NCI-H146 treated with DMSO at 0.1 percent for 48 hours (cell line): ENCODE measurements around the gene RARRES2.

Experiments used
- DNase-seq: peaks from one replicate; lab custom pipeline; 2025; ENCODE audit not compliant: unreplicated experiment; lab: John Stamatoyannopoulos, UW

The RARRES2 gene

DNA sequence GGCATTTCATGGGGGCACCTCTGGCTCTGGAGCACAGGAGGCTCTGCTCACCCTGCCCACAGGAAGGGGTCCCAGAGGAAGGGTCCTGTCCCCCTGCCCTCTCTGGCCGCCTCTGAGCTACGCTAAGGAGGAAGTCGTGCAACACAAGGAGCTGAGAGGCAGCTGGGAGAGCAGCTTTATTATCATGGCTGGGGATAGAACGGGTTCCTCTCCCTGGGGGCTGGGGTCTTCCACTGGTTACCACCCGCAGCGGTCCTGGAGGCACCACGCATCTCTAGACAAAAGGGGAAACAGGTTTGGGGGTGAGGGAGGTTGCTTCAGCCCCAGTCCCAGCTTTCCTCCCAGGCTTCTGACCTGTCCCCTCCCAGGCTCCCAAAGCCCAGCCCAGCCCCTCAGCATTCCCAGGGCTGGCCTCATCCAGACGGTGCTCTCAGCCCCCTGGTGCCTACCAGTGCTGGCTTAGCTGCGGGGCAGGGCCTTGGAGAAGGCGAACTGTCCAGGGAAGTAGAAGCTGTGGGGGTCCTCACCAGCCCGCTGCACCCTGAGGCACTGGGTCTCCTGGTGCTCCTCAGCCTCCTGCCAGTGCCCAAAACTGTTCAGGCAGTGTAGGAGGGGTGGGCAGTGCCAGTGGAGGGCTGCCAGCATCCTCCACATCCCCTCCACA, 3.1 kb downstream of the RARRES2 start:
- no peak for DNase-seq

DNA sequence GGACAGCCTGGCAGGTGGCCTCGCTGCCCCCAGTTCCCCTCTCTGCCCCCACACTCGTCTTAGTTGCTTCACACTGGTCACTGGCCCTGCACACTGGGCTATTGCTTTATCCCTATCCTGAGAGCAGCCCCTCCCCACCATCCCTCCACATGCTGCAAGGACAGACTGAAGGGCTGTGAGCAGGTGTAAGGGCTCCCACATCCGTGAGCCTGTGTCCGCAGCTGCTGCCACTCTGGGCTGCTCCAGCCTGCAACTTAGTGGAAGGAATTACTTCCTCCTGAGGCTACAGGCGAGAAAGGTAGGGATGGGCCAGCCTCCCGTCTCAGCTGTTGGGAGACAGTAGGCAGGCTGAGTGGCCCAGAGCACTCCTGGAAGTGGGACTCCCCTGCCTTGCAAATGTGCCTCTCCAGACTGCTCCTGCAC, 3.8 kb downstream of the RARRES2 start:
- no peak for DNase-seq

DNA sequence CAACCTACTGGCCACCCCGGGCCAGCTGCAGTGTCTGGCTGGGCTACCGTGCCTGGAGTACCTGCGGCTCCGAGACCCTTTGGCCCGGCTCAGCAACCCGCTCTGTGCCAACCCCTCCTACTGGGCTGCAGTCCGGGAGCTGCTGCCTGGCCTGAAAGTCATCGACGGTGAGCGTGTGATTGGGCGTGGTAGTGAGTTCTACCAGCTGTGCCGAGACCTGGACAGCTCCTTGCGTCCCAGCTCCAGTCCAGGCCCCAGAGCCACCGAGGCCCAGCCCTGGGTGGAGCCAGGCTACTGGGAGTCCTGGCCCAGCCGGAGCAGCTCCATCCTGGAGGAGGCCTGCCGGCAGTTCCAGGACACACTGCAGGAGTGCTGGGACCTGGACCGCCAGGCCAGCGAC, 4.2 kb downstream of the RARRES2 start:
- no peak for DNase-seq

DNA sequence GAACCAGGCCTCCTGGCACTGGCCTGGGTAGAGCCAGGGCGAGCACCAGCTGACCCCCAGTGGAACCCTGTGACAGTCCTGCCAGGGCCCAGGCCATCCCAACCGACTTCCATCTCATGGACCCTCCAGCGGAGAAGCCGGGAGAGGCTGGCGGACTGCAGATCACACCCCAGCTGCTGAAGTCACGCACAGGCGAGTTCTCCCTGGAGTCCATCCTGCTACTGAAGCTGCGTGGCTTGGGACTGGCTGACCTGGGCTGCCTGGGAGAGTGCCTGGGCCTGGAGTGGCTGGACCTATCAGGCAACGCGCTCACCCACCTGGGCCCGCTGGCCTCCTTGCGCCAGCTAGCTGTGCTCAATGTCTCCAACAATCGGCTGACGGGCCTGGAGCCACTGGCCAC, 4.7 kb downstream of the RARRES2 start:
- no peak for DNase-seq

DNA sequence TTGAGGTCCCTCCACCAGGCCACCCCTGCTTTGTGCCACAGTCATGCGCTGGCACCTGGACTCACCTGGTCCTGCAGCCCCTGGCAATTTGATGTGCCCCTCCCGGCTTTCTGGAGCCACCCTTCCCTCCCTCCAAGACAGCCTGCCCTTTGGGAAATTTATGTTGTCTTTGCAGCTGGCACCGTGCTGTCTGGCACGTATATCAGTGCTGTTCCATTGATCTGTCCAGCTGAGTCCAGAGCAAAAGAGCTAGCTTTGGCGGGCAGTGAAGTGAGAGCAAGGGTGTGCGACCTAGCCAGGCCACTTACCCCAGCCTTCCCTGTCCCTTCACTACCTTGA, 5.7 kb downstream of the RARRES2 start:
- DNase-seq = no peak

DNA sequence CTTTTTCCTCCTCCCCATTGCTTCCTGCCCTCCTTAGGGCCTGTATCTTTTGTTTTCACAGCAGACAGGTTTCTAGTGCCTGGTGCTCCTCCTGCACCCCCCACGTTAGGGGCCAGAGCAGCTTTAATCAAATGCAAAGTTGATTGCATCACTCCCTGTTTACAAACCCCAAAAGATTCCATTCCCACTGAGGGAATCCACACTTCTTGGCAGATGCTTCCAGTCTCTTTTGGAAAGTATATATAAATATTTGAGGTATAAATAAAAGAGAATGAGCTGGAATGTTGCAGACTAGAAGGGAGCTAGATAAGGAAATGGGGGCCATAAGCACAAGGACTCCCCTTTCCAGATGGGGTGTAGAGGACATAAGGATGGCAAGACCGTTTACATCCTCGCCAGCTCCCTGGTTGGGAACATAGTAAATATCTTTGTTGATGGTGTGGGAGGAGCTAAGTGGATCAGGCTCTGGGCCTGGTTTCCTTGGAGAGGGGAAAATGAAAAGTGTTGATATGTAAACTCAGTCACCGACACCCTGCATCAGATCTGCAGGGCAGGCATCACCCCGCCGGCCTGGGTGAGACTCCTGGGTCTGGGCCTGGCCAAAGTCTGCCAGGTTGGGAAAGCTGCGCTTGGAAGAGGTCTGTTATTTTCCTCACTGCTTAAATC, 6.2 kb downstream of the RARRES2 start:
- DNase-seq = no peak

DNA sequence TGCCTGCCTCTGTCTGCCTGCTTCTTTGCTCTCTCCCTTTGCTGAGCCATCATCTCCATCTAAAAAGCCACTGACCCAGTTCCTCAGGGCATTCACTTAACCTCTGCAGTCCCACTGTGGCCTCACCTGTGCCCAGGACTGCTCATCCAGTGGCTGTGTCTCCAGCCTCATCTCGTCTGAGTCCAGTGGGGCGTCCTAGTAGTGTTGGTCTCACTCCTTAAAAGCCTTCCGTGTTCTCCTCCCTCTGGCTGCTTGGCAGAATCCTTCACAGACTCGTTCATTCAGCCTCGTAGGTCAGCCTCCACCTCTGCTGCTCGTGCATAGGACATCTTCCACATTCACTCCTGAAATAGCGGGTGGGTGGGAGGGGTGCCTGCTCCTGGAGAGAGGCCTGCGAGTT, 7.3 kb downstream of the RARRES2 start:
- no peak for DNase-seq

DNA sequence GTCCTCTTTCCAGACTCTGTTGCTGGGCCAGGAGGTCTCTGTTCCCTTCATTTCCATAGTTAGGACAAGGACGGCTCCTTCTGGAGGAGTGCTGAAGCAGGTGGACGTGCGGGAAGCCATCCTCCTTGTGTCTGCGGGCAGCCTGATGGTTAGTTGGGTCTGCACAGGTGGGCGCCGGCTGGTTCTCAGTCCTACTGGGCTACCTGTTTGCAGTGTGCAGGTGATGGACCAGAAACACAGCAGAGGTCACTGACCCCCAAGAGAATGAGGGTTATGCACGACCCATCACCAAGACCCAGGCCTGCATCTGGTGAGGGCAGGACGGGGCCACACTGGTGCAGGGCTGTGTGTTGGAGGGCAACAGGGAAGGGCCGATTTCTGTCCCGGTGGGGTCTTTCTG, 7.8 kb downstream of the RARRES2 start:
- no peak for DNase-seq

DNA sequence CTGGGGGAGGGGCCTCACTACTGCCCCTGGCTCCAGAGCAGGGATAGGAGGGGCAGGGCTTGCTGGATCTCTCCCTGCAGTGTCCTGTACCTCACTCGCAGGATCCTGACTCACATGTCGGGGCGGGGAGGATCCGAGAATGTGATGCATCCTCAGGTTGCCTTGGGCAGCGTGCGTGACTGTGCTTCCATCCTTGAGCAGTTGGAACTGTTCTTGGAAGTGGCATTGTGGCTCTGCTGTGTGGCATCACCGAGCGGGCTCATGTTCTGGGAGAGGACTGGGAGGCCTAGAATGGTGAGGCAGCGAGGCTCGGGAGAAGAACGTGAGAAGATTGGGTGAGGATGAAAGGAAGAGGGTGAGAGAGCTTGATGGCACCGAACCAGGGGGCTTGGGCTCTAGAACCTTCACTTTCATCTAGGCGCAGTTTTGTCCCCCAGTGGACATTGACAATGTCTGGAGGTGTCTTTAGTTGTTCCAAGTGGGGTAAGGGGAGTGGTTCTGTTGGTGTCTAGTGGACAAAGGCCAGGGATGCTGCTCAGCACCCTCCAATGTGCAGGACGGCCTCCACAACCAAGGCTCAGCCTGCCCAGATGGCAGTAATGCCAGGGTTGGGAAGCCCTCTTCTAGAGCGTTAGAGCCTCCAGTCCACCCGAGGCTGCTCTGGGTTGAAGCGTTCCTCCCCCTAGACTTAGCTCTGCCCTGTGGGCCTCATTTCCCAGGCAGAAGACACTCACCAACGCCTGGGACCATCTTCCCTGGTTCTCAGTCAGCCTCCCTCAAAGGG, 8.4 kb downstream of the RARRES2 start:
- DNase-seq = no peak

DNA sequence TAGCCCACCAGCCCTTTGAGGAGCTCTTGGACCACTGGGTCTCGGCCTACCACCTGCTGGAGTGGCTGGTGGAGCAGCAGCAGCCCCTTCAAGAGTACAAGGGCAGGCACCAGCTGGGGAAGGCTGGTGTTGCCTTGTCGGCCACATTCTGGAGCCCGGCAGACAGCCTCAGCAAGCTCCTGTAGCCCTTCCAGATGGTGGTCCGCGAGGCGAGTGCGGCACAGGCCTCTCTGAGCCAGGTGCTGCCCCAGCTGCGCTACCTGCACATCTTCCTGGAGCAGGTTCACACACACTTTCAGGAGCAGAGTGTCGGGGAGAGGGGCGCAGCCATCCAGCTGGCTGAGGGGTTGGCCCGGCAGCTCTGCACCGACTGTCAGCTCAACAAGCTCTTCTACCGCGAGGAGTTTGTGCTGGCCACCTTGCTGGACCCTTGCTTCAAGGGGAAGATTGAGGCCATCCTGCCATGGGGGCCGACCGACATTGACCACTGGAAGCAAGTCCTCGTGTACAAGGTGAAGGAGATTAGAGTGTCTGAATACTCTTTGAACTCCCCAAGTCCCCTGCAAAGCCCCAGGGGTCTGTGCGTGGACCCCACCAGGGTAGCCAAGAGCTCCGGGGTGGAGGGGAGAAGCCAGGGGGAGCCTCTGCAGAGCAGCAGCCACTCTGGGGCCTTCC, 11.1 kb downstream of the RARRES2 start:
- no peak for DNase-seq

DNA sequence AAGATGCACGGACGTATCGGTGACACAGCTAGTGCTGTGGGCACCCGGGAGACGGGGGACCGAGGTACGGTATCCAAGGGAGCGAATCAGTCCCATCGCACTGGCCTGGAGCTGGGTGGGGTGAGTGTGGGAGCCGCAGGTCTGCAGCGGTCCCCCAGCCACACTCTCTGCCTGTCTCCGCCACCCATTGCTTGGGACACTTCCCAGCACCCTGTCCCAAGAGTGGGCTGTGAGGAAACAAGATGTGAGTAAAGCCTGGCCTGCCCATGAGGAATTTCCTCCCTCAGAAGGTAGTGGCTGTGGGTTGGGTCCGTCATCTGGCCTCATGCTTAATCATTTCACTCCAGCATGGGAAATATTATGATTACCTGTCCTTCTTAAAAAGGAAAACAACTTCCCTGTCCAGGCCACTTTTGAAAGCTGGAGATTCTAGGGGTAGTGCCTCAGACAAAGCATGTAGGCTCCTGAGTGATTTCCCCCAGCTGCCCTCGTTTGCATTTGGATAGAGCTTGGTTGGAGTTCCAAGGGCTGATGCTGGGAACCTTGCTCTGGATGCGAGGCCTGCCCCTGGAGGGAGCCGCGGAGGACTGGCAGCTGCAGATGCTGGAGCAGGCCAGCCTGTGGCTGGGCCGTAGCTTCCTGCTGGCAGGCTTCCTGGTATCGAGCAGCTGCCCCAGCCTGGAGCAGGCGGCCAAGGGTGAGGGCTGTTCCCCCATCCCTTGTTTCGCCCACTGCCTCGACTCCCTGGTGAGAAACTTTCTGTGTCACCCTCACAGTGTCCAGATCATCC, 11.9 kb downstream of the RARRES2 start:
- DNase-seq = no peak

DNA sequence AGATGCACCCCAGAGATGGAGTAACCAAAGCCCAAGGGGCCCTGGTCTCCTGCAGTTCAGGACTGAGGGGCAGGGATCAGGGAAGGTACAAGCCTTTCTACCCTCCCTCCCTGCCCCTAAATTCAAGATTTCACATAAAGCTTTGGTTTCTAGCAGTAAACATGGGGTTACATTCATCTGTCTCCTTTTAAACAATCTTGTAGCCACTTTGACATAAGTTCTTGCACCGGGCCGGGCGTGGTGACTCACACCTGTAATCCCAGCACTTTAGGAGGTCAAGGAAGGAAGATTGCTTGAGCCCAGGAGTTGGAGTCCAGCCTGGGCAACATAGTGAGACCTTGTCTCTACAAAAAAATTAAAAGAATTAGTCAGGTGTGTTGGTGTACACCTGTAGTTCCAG, 14.1 kb downstream of the RARRES2 start:
- DNase-seq = no peak

DNA sequence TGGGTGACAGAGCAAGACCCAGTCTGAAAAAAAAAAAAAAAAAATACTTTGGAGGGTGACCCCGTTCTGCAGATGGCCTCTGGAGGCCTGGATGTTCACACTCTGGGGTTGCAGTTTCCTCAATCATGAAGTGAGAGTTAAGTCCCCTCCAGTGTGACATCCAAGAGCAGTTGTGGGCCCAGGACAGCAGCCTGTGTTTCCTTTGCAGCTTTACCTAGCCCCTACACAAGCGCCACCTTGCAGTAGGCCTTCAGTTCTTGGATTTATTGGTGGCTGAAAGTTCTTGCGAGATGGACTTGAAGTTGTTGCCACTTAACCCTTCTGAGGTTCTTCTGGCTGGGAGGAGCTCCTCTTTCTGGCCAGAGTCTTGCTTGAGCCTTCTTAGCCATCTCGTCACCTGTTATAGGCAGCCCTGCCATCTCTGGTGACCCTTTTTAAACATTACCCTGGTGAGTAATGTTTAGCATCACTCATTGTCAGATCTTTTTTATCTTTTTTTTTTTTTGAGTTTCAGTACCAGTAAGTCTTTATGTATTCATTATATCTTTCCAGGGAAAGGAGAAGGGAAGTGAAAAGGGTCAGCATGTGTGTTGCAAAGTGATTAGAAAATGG, 14.7 kb downstream of the RARRES2 start:
- DNase-seq = no peak

DNA sequence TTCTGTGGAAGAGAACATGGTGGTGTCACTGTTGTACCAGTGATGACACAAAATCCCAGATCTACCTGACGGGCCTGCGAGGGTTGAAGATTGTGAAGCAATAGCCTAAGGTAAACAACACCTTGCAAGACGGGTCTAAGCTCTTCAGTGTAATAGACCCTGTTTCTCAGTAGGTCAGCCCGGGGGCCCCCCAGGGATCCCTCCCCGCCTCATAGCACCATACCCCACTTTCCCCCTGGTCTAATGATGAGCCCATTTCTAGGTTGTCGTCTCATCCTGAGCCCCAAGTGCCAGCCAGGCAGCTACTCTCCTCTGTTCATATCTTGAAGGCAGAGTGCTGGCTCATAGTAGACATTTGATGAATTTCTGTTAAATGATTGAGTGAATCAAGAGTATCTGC, 15.5 kb downstream of the RARRES2 start:
- DNase-seq = no peak

DNA sequence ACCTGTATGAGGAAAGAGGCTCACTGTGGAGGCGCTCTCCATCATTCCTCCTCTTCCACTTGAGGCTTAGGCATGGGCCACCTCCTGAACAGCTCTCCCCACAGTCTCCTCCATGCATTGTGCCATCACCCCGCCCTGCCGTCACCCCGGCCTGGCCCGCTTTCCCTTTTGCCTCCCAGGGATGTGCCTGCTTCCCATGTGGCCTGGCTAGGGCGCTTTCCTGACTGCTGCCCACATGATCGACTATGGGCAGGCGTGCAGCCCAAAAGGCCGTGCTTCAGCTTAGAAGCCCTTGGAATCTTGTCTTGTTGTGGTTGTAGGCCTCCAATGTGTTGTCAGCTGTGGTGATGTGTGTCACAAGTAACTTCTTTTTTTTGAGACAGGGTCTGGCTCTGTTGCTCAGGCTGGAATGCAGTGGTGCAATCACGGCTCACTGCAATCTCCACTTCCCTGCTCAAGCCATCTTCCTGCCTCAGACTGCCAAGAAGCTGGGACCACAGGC, 16.3 kb downstream of the RARRES2 start:
- DNase-seq = no peak

DNA sequence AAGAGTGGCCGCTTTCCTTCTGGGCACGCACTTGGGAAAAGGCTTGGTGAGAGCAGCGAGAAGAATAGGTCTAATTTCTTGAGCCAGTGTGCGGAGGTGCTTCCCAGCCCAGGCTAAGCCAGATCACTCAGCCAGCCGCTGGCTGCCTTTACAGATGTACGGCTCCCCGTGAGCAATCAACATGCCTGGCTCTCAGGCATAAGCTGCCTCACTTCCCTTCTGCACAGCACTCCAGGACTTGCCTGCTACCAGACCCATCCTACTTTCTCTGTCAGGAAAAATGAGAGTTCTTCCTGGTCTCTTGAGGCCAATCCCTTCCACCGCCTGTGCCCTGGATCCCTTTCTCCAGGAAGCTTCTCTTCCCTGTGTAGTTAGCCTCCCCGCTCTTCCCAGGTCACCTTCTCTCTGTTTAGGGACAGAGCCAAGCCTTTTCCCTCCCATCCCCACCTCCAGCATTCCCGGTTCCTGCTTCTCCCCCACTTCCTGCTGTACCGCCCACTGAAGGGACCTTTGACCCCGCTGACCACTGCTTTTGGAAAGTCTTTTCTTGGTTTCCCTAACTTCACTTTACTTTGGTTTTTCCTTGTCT, 17.0 kb downstream of the RARRES2 start:
- DNase-seq = no peak

DNA sequence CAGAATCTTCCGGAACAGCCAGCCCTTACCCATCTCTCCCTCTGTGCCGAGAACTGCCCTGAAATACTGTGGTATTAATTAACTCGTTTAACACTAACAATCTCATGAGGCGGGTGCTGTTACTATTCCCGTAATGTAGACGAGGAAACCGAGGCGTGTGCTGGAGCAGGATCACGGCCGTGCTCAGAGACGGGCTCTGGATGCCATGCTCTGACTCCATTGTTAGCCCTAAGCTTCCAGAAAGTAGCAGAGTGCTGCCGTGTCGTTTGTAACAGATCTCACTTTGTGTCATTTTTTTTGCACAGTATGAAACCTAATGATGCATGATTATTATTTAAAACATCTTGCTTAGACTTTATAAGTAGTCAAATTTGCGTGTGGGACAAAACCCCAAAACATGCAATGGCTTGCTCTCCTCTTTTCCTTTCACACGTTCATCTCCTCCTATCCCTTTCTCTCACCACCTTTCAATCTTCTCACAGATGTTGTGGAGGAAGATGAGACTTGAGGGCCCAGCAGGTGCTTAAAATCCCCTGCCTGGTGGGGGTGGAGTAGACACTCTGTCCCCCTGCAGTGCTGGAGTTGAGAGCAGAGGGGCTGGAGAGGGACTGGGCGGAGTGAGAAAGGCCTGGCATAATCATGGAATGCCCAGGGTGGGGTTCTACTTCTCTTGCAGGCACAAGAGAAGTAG, 17.6 kb downstream of the RARRES2 start:
- DNase-seq = no peak

DNA sequence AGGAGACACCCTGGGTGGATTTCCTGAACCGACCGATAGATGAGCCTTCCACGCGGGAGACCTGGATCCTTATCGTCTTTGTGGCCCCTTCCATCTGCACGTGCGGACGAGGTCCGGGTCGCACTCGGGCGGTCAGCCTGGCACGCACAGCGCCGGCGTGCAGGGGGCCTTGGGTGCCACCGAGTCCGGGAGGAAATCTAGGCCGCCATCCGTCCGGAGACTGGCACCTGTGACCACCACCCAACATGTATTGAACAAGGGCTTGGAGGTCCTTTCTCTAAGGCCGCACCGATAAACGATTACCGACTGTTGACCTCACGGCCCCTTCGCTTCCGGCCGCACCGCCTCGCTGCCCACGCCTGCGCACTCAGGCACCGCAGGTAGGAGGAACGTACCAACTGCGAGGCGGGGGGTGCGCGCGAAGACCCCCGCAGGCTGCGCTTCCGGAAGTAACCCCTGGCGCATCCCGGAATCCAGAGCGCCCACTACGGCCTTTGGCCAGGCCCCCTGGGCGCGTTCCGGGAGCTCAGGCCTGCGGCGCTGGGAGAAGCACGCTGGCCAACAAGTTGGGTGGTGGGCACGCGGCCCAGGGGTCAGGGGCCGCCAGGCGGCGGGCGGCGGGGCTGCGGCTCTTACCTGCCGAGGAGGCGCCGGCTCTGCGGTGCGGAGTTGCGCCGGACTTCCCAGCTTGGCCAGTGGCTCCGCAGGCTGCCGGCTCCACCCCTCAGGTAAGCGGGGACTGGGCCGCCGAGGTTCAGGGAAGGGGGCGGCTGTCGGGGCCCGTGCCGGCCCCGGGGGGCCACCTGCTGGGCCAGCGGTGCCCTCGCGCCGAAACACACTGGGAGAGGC, 18.4 kb downstream of the RARRES2 start, which contains the start of the genes ACTR3C and LRRC61:
TSS of gene ACTR3C (minus strand) at position 713 of the 849 bp plus-strand sequence. CDS start 28,249 bp downstream, outside the sequence.
TSS of gene LRRC61 (plus strand) at position 523 of the 849 bp plus-strand sequence. CDS start 13,507 bp downstream, outside the sequence.
- DNase-seq = peak; percentile 74
